LNCAP (cell line): ENCODE measurements around the gene UCMA.

Experiments
- CTCF ChIP-seq: fragments of 450-650 bp; IDR thresholded peaks from 2 replicates; pipeline ENCODE4 v1.5.1; 2017; ENCODE audit warnings: mild to moderate bottlenecking

The UCMA gene

GRCh38 chr10:13224210-13224995 lies 9.8 kb downstream of the UCMA start:
- TF ChIP-seq CTCF, result no peak

- TF ChIP-seq CTCF, result no peak
Observed at GRCh38 chr10:13223241-13223640, 10.9 kb downstream of the UCMA start.

GRCh38 chr10:13222566-13222965 lies 11.6 kb downstream of the UCMA start:
- no peak for TF ChIP-seq CTCF

- no peak for TF ChIP-seq CTCF
Observed at GRCh38 chr10:13222151-13222550, 12.0 kb downstream of the UCMA start.

GRCh38 chr10:13221572-13221971 lies 12.6 kb downstream of the UCMA start:
- no peak for TF ChIP-seq CTCF

GRCh38 chr10:13219685-13220670 lies 14.2 kb downstream of the UCMA start:
- peak; percentile 50; the same call in 1 of the 2 replicates for TF ChIP-seq CTCF

GRCh38 chr10:13218878-13219277 lies 15.3 kb downstream of the UCMA start:
- TF ChIP-seq CTCF, result no peak
